Measurements from ENCODE around the gene FEM1A.
"Not testable (repeated sequence)": the region's sequence is repeated elsewhere in the genome, so short reads cannot be mapped to it uniquely, and the experiment has no call there.

The FEM1A gene

DNA sequence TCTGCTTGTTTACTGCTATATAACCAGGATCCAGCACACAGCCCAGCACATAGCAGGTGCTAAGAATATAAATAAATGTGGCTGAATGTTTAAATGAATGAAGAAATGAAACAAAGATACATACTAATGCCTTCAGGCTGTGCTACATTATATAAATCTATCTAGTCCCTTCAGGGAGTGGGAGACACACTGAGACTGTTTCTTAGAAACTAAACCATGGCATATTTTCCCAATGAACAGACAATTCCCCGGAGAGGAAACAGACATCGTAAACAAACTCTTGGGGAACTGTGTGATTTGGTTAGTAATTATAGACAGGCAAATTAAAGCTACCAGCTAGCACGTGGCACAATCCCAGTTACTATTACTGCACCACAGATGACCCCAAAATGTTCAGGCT, 9.7 kb upstream of the FEM1A start:
- TF ChIP-seq, protein P1, sequence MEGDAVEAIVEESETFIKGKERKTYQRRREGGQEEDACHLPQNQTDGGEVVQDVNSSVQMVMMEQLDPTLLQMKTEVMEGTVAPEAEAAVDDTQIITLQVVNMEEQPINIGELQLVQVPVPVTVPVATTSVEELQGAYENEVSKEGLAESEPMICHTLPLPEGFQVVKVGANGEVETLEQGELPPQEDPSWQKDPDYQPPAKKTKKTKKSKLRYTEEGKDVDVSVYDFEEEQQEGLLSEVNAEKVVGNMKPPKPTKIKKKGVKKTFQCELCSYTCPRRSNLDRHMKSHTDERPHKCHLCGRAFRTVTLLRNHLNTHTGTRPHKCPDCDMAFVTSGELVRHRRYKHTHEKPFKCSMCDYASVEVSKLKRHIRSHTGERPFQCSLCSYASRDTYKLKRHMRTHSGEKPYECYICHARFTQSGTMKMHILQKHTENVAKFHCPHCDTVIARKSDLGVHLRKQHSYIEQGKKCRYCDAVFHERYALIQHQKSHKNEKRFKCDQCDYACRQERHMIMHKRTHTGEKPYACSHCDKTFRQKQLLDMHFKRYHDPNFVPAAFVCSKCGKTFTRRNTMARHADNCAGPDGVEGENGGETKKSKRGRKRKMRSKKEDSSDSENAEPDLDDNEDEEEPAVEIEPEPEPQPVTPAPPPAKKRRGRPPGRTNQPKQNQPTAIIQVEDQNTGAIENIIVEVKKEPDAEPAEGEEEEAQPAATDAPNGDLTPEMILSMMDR (IDR thresholded peaks at IDR 0.05; ENCODE audit: control extremely low read depth, extremely low read depth, low read depth, missing control alignments), result no peak
- ChIA-PET CTCF (interaction anchor here (1.6 to 4.1 kb wide), 2 partner anchors 9 to 28 kb away, joined by 5 to 29 read pairs; partner anchors contain the start of gene FEM1A), POLR2A (no interaction called here)
- no peak for DNase-seq (ENCODE audit: extremely low spot score)

DNA sequence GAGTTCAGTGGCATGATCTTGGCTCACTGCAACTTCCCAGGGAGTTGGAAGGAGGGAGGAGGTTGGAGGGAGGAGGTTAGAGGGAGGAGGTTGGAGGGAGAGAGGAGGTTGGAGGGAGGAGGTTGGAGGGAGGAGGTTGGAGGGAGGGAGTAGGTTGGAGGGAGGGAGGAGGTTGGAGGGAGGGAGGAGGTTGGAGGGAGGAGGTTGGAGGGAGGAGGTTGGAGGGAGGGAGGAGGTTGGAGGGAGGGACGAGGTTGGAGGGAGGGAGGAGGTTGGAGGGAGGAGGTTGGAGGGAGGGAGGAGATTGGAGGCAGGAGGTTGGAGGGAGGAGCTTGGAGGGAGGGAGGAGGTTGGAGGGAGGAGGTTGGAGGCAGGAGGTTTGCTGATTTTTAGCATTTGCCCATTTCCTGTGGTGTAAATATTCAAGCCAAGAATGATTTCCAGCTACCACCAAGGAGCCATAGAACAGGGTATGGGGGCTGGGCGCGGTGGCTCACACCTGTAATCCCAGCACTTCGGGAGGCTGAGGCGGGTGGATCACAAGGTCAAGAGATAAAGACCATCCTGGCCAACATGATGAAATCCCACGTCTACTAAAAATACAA, 5.0 kb upstream of the FEM1A start:
- POLR2A ChIA-PET; DNase-seq (ENCODE audit: extremely low spot score): not testable (repeated sequence)
- CTCF ChIA-PET, result interaction anchor here (1.0 kb wide), 1 partner anchor 150 kb away, joined by 3 read pairs; no protein-coding TSS in a partner anchor

- ChIA-PET CTCF (interaction anchor here (0.7 to 4.5 kb wide), 22 partner anchors 8 to 238 kb away, joined by 3 to 45 read pairs (median 6); partner anchors contain the start of gene DPP9), POLR2A (interaction anchor here (1.3 kb wide), 1 partner anchor 111 kb away, joined by 3 read pairs; no protein-coding TSS in a partner anchor)
- not testable (repeated sequence) for DNase-seq (ENCODE audit: extremely low spot score)
These were observed 708 bp downstream of the FEM1A start for GRCh38 chr19:4792019-4792865.

GRCh38 chr19:4792866-4793195, 1.3 kb downstream of the FEM1A start:
- CTCF ChIA-PET, result interaction anchor here (0.8 to 4.5 kb wide), 3 partner anchors 9 to 17 kb away, joined by 3 to 26 read pairs (median 5); no protein-coding TSS in a partner anchor
- POLR2A ChIA-PET; DNase-seq (ENCODE audit: extremely low spot score): not testable (repeated sequence)

- DNase-seq (ENCODE audit: extremely low spot score); POLR2A ChIA-PET: not testable (repeated sequence)
- CTCF ChIA-PET, result interaction anchor here (0.8 to 4.5 kb wide), 4 partner anchors 9 to 17 kb away, joined by 3 to 26 read pairs (median 5); no protein-coding TSS in a partner anchor
These were observed 1.7 kb downstream of the FEM1A start for GRCh38 chr19:4793278-4793677.

GRCh38 chr19:4794971-4795370, 3.4 kb downstream of the FEM1A start:
- ChIA-PET CTCF (interaction anchor here (0.7 to 1.7 kb wide), 3 partner anchors 10 to 15 kb away, joined by 3 to 5 read pairs (median 3); no protein-coding TSS in a partner anchor), POLR2A (no interaction called here)
- no peak for DNase-seq (ENCODE audit: extremely low spot score)
- TF ChIP-seq, protein P1 (IDR thresholded peaks at IDR 0.05; ENCODE audit: control extremely low read depth, extremely low read depth, low read depth, missing control alignments), result no peak

DNA sequence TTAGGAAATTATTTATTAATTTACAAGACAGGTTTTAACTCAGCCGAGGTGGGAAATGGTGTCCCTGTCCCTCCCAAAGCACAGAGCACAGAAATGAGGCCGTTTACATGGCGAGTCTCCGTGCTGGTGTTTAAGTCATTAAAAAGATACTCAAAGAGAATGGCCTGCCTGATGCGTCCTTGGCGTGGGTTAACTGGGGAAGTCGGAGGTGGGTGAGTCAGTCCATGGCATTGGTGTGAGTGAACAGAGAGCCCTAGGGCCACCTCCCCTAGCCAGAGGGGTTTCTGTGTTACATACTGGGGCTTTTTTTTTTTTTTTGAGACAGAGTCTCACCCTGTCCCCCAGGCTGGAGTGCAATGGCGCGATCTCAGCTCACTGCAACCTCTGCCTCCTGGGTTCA, 3.9 kb downstream of the FEM1A start:
- TF ChIP-seq, protein P1 (IDR thresholded peaks at IDR 0.05; ENCODE audit: control extremely low read depth, extremely low read depth, low read depth, missing control alignments), result no peak
- ChIA-PET POLR2A (no interaction called here), CTCF (interaction anchor here (0.7 kb wide), 1 partner anchor 15 kb away, joined by 3 read pairs; no protein-coding TSS in a partner anchor)
- no peak for DNase-seq (ENCODE audit: extremely low spot score)

GRCh38 chr19:4800591-4801081, 9.1 kb downstream of the FEM1A start:
- DNase-seq (ENCODE audit: extremely low spot score), result no peak
- CTCF ChIA-PET, result interaction anchor here (1.4 to 3.1 kb wide), 3 partner anchors 9 to 68 kb away, joined by 9 to 12 read pairs (median 10); partner anchors contain the start of gene FEM1A
- POLR2A ChIA-PET, result no interaction called here
- TF ChIP-seq, protein P1 (IDR thresholded peaks at IDR 0.05; ENCODE audit: control extremely low read depth, extremely low read depth, low read depth, missing control alignments), result no peak
